ENCODE data around the gene PIM1.
A peak's percentile ranks its signal among the peaks of the same experiment; 100 is the strongest.

PIM1 gene

DNA sequence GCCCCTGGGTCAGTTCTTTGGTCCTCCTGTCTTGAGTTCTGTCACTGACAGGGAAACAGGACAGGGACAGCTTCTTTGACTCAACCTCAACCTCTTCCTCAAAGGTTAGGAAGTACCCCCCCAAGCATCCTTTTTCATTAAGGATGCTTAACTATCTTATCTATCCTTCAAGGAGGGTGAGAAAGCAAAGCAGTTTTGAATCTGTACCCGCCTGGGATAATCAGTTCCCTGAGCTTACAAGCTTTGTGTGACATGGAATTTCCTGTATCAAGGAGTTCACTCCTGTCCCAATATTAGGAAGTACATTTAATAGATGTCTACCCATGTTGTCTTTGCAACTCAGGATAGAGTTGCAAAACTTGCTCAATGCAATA, 31.1 kb upstream of the PIM1 start:
- DNase-seq: no peak

DNA sequence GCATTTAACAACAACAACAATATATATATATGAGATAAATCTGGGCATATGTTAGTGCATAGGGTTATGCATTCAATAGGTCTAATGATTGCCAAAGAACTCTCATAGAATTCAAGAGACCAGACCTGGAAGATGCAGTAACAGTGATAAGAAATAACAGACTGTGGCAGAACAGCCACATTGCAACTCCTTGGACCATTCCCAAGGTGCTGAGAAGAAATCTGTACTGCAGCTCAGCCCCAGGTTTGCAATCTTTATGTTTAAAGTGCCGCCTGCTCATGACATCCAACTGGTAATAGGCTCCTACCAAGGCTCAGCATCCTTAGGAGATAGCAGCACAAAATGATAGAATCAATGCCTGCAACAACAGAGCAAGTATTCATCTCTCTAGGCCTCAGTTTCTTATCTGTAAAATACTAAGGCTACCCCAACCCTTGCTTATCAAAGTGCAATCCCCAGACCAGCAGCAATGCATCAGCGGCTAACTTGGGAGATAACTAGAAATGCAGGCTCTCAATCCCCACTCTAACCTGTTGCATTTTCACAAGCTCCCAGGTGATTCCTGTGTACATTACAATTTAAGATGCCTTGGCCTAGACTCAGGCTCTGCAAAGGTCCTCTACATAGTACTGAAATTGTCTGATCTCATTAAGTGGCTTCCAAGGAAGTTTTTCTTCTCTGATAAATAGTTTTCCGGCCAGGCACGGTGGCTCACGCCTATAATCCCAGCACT, 30.6 kb upstream of the PIM1 start:
- no peak for DNase-seq

DNA sequence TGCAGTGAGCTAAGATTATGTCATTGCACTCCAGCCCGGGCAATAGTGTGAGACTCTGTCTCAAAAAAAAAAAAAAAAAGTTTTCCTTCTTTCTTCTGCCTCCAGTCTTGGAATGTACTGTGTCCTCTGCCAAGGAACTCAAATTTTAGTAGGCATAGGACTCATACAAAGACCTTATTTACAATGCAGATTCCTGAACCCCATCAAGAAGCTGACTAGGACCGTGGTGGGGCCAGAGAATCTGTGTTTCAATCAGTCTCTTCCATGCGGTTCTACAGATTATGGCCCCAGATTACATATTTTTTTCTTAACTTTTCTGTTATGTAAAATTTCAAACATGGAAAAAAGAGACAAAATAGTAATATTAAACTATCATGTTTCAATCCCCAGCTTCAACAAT, 29.8 kb upstream of the PIM1 start:
- no peak for DNase-seq

DNA sequence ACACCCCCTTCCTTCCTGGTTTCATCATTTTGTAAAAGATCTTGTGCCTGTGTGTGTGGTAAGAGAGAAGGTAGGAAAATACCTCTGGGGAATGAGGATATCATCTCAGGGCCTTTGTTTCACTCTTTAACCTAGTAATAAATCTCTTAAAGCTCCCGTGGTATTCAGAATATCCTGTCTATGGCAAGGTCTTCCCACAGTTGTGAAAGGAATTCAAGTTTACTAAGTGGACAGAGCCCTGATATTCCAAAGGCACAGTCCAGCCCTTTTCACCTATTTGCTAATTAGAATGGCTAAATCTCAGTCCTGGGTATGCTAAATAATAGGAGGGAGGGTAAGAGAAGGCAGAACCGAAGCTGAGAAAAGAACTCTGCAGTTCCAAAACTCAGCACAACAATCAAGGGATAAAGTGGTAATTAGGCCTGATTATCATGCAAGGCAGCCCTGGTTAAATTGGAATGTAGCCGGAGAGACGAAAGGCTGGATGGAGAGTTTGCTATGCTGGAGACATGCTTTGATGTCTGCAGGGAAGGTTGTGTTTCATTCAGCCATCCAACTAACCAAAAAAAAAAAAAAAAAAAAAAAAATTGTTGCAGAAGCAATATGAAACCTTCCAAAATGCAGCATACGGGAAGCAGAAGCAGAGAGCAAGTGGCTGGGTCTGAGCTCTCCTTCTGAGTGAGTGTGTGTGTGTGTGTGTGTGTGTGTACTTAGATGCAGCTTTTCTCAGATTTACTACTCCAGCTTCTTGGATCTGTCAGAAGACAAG, 28.5 kb upstream of the PIM1 start:
- DNase-seq: no peak

DNA sequence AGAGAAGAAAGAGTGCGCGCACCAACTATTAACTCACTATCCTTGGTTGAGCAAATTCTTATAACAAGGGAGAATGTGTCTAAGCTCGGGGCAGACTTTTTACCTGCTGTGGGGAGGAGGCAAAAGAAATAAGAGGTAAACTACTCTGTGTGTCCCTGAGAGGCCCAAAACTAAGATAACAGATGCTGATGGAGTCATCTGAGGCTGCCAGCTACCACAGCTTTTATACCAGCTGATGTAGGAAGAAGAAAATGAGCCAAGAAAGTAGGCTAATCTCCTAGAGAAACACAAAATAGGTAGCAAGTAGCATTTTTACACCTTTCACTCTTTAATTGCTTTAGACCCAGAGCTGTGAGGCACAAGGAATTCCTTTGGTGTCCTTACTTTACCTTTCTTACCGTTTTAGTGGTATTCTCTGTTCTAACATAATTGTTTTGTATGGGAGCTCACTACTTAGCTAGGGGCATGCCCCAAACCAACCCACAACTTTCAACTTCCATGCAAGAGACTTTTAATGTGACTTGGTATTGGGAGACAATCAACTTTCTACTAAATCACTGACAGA, 27.8 kb upstream of the PIM1 start:
- no peak for DNase-seq

DNA sequence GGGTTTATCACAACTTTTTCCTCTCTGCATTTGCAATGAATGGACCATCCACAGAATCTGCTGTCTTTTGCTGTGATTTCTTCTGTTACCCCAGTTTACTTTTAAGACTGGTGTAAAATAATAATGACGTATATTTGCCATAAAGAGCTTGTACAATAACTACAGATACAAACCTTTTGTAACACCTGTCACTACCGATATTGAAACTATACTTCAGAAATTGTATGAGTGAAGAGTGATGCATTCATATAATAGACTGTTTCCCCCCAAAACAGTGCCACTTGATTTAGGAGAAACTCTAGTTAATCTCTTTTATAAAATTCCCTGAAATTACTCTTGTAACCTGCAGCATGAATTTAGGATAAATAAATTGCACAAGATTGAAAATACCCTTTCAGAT, 26.4 kb upstream of the PIM1 start:
- DNase-seq: no peak

DNA sequence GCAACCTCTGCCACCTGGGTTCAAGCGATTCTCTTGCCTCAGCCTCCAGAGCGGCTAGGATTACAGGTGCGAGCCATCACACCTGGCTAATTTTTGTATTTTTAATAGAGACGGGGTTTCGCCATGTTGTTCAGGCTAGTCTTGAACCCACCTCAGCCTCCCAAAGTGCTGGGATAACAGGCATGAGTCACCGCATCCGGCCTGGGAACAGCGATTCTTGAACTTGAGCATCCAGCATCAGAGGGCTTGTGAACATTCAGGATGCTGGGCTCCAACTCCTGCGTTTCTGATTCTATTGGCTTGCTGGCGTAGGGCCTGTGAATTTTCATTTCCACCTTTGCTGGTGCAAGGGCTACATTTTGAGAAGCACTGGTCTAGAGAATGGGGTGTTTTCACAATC, 24.5 kb upstream of the PIM1 start:
- DNase-seq: no peak

DNA sequence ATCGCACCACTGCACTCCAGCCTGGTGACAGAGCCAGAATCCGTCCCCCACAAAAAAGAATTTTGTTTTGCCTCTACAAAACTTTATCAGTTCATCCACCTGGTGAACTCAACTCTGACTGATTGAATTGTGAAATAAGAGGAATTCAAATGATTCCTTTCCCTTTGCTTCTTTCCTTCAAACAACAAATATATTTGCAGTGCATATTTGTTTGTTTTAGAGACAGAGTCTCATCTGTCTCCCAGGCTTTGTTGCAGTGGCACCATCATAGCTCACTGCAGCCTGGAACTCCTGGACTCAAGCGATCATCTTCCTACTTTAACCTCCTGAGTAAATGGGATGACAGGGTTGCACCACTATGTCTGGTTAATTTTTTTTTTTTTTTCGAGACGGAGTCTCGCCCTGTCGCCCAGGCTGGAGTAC, 23.2 kb upstream of the PIM1 start:
- DNase-seq: no peak

DNA sequence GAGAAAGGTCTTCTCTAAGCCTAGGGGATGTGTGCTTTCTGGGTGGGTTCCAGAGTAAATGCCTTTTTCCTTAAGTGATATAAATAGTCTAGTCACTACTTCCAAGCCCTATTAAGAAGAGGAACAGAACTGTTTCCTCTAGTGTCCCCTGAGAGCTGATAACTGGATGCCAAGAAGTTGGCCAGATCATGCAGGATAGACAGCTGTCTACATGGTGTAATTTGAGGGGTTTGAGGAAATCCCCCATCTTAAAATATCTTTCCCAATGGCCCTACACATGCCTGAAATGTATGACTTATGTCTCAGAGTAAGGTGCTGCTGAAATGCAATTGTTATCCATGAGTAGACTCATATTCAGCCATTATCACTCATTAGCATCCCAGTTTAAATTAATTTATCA, 20.2 kb upstream of the PIM1 start:
- DNase-seq: no peak

DNA sequence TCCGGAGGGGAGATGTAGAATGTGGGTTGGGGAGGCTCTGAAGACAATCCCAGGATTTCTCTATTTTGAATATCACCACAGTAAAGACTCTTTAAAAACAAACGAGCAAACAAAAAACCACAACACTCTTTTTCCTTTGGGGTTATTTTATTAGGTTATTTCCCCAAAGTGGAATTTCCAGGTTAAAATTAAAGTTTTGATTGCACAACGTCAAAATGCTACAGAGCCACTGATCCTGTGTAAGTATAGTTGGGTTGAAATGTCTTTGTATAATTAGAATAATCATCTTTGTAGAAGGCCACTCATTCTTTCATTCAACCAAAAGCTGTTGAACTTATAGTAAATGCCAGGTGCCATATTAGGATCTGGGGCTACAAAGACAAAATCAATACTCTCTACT, 19.6 kb upstream of the PIM1 start:
- no peak for DNase-seq

DNA sequence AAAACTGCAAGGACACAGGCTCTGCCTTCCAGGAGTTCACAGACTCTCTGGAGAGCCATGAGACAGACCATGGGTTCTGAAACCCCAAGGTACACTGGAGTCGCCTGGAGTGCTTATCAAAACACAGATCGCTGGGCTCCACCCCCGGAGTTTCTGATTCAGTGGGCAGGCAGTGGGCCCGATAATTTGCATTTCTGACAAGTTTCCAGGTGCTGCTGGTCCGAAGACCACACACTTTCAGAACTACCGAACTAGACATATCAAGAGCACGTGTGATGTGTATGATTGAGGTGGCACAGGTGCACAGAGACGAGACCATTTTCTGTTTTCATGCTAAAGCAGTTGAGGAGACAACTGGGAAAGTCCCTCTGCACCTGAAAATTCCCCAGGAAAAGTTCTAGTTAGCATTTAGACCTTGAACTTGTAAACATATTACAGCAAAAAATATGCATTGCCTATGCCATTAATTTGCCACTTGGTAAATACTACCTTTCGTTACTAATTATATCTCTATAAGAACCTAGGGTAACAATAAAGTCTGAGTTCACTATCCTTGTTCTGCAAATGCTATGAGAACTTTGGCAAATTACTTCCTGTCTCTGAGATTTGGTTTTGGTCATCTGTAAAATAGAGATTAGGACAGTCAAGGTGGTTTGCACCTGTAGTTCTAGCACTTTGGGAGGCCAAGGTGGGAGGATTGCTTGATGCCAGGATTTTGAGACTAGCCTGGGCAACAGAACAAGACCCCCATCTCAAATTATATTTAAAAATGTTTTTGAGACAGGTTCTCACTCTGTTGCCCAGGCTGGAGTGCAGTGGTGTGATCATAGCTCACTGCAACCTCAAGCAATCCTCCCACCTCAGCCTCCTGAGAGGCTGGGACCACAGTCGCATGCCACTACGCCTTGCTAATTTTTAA, 14.3 kb upstream of the PIM1 start:
- DNase-seq: no peak

DNA sequence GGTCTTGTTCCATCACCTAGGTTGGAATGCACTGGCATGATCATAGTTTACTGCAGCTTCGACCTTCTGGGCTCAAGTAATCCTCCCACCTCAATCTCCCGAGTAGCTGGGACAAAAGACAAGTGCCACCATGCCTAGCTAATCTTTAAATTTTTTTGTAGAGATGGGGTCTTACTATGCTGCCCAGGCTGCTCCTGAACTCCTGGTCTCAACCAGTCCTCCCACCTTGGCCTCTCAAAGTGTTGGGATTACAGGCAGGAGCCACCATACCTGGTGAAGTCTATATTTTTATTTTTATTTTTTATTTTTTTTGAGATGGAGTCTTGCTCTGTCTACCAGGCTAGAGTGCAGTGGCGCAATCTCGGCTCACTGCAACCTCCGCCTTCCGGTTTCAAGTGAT, 11.4 kb upstream of the PIM1 start:
- DNase-seq: no peak

DNA sequence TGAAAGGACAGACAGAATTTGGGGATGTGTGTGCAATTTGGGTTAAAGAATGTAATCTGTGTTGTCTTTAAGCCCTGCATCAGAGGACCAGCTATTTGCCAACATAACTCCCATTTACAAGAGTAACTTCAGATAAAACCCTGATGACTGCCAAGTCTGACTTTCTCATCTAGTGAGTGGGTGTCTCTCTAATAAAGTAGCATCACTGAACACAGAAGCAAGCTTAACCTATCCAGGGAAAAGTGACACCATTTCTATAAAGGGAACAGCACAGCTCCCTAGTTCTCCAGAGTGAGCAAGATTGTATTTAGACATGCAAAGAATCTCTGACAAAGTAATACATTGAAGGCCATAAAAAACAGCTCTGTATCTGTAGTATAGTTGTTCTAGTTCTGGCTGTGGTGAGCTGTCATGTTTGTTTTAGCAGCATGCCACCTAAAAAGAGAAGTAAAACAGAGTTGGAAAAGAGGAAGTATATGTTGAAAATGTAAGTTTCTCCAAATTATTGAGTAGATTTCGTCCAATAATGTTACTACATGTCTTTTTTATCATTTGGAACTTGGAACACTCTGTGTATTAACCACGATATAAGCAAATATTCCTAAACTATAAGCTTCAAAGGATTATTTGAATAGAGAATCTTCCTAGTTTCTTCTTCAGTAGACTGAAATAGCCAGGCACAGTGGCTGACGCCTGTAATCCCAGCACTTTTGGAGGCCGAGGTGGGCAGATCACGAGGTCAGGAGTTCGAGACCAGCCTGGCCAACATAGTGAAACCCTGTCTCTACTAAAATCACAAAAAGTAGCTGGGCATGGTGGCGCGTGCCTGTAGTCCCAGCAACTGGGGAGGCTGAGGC, 8.8 kb upstream of the PIM1 start:
- DNase-seq: no peak

DNA sequence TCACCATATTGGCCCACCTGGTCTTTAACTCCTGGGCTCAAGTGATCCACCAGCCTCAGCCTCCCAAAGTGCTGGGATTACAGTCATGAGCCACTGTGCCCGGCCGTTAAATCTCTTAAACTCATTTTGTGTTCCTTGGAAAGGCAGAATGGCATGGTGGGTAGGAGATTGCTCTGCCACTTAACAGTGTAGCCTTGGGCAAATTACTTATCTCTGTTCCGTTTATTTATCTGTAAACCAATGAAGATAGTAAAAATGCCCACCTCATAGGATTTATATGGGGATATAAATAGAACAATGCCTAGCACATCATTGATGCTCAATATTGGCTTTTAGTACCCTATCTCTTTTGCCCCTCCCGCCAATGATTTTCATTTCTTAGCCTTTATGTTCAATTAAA, 7.2 kb upstream of the PIM1 start:
- no peak for DNase-seq

DNA sequence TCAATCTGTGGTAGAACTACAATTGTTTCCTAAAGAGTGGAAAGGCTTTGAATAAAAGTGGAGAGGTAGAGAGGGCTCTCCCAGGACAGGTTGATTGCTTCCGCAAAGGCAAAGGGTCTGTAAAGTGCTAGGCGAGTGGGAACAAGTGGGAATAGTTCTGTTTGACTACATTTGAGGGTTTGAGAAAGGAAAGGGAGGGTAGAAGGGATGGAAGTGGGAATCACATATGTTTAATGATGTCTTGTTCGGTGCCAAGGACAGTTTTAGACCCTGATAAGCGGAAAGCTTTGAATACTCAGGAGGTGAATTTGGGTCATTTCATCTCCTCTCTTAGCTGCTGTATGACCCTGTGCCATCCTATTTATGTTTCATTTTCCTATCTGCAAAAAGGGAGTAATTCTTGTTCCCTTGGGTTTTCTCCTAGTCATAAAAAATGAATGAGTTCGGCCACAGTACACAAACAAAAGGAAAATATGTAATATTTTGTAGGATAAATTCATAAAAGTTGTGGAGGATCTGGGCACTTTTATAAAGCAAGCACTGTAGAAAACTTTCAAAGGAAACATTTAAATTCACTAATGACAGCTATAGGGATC, 1.7 kb upstream of the PIM1 start:
- no peak for DNase-seq

DNA sequence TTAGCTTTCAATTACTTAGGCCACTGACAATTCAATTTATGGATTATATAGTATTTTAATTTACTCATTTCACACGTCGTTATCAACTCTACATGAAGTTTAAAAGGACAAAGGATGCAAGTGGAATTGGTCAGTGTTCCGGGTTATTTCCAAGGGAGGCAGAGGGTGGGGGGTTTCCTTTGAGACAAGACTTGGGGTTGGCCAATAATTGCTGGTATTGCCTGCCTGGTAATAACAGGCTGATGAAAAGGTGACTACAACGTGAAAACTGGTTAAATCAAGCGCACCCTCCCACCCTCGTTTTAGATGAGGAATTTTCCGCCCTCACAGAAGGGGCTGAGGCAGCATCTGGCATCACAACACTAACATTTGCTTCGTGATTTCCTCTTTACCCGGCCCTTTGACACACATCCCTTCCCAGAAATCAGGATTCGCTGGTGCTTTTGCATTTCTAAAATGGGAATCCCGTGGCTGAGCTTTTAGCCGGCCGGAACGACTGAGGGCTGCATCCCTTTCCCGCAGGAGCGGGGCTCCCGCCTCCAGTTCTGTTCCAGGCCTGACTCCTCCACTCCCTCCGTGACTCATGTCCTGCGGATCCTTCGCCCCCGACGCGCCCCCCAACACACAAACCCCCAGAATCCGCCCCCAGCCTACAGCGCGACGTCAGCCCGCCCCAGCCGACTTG, 999 bp upstream of the PIM1 start:
- DNase-seq: peak; percentile 26

DNA sequence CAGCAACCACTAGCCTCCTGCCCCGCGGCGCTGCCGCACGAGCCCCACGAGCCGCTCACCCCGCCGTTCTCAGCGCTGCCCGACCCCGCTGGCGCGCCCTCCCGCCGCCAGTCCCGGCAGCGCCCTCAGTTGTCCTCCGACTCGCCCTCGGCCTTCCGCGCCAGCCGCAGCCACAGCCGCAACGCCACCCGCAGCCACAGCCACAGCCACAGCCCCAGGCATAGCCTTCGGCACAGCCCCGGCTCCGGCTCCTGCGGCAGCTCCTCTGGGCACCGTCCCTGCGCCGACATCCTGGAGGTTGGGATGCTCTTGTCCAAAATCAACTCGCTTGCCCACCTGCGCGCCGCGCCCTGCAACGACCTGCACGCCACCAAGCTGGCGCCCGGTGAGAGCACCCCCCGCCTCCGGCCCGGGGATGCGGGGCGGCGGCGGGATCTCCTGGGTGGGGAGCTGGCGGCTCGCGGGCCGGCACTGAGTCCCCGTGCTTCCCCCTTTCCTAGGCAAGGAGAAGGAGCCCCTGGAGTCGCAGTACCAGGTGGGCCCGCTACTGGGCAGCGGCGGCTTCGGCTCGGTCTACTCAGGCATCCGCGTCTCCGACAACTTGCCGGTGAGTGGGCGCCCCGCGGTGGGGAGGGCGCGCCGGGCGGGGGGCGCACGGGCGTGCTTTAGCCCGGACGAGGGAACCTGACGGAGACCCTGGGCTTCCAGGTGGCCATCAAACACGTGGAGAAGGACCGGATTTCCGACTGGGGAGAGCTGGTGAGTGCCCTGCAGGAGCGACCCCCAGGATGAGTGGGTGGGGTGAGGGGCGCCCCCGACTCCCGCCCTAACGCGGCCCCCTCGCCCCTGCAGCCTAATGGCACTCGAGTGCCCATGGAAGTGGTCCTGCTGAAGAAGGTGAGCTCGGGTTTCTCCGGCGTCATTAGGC, 585 bp downstream of the PIM1 start:
- peak; percentile 45 for DNase-seq

DNA sequence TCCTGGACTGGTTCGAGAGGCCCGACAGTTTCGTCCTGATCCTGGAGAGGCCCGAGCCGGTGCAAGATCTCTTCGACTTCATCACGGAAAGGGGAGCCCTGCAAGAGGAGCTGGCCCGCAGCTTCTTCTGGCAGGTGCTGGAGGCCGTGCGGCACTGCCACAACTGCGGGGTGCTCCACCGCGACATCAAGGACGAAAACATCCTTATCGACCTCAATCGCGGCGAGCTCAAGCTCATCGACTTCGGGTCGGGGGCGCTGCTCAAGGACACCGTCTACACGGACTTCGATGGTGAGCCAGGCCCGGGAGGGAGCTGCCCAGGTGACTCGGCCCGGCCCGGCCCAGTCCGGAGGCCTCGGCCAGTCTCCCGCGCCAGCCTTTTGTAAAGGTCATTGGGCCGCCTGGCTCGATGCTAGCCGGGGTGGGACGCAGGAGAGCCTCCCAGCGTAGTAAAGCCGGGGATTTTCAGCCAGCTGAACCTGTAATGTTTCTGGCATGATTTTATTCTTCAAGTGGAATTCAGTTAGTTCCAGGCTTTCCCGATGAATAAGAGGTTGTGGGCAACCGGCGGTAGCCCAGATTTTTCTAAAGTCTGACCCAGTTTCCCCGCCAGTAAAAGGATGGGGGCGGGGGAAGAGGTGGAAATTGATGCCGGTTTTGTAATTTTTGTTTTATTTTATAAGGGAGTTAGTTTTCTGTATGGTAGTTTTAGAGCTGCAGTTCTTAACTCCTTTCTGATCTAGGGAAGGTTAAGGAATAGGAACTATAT, 1.4 kb downstream of the PIM1 start:
- no peak for DNase-seq
